Pons (tissue), 1 donor: ENCODE results near the gene PRRG2.

Source experiments
- DNase-seq: peaks from one replicate; pipeline ENCODE4 v3.0.0-alpha.2; 2016; ENCODE audit warnings: low spot score

The PRRG2 gene

GRCh38 chr19:49581007-49581508, at the start of gene PRRG2:
Gene PRRG2 (plus strand): TSS chr19:49581316. CDS start chr19:49583220, 1,904 bp downstream.
- no peak for DNase-seq

- DNase-seq = no peak
These were observed 47.3 kb upstream of the PRRG2 start for GRCh38 chr19:49533551-49534488.

GRCh38 chr19:49534632-49535385, 46.3 kb upstream of the PRRG2 start:
- no peak for DNase-seq

GRCh38 chr19:49536921-49537462, 44.1 kb upstream of the PRRG2 start:
- no peak for DNase-seq

- DNase-seq = no peak
These were observed 42.5 kb upstream of the PRRG2 start for GRCh38 chr19:49538643-49539042.

- no peak for DNase-seq
These were observed 41.7 kb upstream of the PRRG2 start for GRCh38 chr19:49539192-49539952.

- DNase-seq = no peak
These were observed 39.2 kb upstream of the PRRG2 start for GRCh38 chr19:49541914-49542313.

- no peak for DNase-seq
These were observed 38.7 kb upstream of the PRRG2 start for GRCh38 chr19:49542446-49542845.

- no peak for DNase-seq
These were observed 38.1 kb upstream of the PRRG2 start for GRCh38 chr19:49543032-49543431.

GRCh38 chr19:49544154-49544553, 37.0 kb upstream of the PRRG2 start:
- DNase-seq = no peak

- peak; percentile 94 for DNase-seq
These were observed 34.1 kb upstream of the PRRG2 start for GRCh38 chr19:49546825-49547565.

- no peak for DNase-seq
These were observed 32.1 kb upstream of the PRRG2 start for GRCh38 chr19:49549045-49549444.

GRCh38 chr19:49551531-49551930, 29.6 kb upstream of the PRRG2 start:
- DNase-seq = peak; percentile 36

- peak; percentile 67 for DNase-seq
These were observed 28.4 kb upstream of the PRRG2 start for GRCh38 chr19:49552749-49553148.

GRCh38 chr19:49553451-49554271, 27.5 kb upstream of the PRRG2 start:
- no peak for DNase-seq

- no peak for DNase-seq
These were observed 26.4 kb upstream of the PRRG2 start for GRCh38 chr19:49554701-49555181.

GRCh38 chr19:49555600-49556411, 25.3 kb upstream of the PRRG2 start:
- DNase-seq = no peak

- no peak for DNase-seq
These were observed 24.4 kb upstream of the PRRG2 start for GRCh38 chr19:49556412-49557398.
